Measurements from ENCODE around the gene GOLGA6L4.
"Not testable (repeated sequence)": the region's sequence is repeated elsewhere in the genome, so short reads cannot be mapped to it uniquely, and the experiment has no call there.

Gene GOLGA6L4

GRCh38 chr15:84235573-84235972, at the start of gene GOLGA6L4:
Gene GOLGA6L4, plus strand, starts transcription at chr15:84235773. Its CDS starts 62 bp downstream, at chr15:84235835.
- not testable (repeated sequence) for DNase-seq

GRCh38 chr15:84192982-84193381, 42.6 kb upstream of the GOLGA6L4 start:
- not testable (repeated sequence) for DNase-seq

- not testable (repeated sequence) for DNase-seq
These were observed 40.0 kb upstream of the GOLGA6L4 start for GRCh38 chr15:84195603-84196002.

- not testable (repeated sequence) for DNase-seq
These were observed 38.9 kb upstream of the GOLGA6L4 start for GRCh38 chr15:84196530-84197188.

- not testable (repeated sequence) for DNase-seq
These were observed 35.7 kb upstream of the GOLGA6L4 start for GRCh38 chr15:84199865-84200264.

- not testable (repeated sequence) for DNase-seq
These were observed 10.9 kb downstream of the GOLGA6L4 start for GRCh38 chr15:84246441-84246840.

Data from NCI-H69 (cell line).